HG03060 (cell line): Measurements from ENCODE around the gene LRRC27.

ENCODE experiments used
- ATAC-seq: cut with Tn5 transposase; IDR thresholded peaks from one replicate; pipeline ENCODE4 v1.9.1; 2021; ENCODE audit warnings: low read depth, moderate number of reproducible peaks; ENCODE audit not compliant: unreplicated experiment

The LRRC27 gene

DNA sequence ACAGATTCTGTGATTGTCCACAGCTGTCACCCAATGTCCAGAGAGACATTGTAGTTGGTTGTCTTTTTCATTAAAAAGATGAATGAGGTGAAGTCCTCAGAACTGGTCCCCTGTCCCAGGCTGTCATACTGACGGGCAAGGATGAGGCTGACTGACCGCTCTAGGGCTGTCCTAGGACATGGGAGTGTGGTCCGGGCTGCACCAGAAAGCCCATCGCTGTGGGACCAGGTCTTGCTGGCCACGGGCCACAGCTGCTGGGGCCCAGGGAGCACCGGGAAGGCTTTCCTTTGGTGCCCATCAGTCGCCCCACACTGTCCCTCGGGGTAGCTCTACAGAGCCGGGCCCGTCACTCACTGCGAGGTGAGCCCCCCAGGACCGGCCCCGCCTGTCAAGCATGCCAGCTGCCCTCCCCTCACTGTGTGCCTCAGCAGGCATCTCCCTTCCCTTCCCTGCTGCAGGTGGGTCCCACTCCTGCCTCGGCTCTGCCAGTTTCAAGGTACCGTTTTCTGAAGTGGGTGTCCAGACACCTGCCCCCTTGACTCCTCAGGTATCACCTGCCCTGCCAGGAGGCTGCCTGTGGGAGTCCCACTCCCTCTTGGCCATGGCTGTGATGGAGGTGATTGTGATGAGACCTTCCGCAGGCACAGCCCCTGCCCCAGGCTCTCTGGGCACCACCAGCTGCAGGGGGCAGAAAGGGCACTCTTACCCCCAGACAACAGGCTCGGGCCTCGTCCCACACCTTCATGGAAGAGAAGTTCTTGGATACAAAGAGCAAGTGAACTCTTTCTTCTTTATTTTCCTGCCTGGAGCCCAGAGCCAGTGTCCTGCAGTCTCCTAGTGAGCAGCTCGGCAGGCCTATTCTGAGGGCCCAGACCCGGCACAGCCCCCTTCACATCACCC lies 21.7 kb downstream of the LRRC27 start:
- ATAC-seq: no peak

DNA sequence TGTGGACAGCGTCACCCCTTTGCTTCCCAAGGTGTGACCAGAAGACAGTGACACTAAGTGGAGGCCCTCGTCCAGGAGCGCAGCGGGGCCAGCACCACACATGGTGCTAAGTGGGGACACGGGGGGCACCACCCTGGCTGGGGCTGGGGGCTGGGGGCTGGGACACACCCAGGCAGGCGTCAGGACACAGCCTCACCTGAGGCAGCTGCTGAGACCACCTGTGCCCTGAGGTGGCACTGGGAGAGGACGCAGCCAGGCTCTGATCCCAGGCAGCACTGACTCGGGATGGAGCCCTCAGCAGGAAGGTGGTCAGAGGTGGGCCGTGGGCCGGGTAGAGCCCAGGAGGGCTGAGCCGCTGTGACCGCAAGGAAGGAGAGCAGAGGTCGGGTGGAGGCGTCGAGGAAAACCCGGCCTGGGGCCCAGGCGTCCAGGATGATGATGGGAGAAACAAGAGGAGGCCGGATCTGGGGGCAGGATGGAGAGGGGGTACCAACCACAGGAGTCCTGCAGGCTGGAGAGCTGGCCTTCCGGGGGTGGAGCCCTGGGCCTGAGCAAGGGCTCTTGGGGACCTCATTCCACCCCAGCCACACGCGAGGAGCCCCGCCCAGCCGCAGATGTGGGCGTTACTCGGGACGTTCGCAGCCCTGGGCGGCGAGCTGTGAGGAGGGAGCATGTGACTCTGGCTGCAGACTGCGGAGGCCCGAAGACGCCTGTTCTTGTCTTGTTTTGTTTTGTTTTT lies 22.5 kb downstream of the LRRC27 start:
- ATAC-seq: no peak

DNA sequence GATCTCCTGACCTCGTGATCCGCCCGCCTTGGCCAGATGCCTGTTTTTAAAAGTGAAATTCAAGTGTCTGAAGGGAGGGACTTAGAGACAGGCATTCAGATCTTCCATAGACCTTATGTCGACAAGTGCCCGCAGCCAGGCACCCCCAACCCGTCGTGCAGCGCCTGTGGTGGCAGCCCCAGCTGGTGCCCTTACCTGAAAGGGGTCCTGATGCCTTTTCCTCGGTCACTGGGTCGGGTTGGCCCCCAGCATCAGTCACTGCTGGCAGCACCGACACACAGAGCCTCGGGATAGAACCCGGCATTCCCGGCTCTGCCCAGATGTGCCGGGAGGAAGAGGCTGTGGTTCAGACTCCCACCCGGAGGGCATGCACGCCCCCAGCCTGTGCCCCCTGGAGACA lies 23.3 kb downstream of the LRRC27 start:
- no peak for ATAC-seq

DNA sequence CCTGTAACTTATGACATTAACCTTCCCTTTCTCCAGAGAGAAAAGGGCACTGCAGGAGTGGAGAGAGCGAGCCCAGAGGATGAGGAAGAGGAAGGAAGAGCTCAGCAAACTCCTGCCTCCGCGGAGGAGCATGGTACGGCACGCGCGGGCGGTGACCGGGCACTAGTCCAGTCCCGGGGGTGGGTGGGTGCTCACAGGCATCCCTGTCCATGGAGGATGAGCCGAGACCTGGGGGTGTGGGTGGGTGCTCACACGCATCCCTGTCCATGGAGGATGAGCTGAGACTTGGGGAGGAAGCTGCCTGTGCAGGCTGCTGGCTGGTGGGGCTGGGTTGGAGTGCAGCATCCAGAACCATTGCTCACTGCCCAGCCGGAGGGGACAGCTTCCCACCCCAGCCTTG lies 23.8 kb downstream of the LRRC27 start:
- ATAC-seq: no peak

DNA sequence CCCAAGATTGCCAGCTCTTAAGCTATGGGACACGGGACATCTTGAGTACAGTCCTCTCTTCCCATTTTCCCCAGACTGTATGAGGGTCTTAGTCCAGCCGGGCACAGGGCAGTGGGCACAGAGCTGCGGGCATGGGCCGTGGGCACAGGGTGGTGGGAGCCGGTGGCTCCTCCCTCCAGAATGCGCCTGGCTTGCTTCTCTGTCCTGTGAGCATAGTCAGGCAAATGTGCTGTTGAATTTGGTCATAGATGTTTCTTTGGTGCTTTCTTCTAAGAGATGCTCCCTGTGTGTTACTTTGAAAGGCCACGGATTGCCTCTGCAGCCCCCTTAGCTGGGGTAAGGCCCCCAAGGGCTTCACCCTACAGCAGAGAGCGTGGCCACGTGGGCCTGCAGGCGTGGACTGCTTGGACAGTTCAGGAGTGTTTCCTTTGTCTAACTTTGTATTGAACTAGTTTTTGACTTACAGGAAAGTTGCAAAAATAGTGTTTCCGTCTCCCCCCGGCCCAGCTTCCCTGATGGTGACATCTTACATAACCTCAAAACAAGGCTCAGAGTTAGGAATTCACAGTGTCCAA lies 24.7 kb downstream of the LRRC27 start:
- ATAC-seq: no peak

DNA sequence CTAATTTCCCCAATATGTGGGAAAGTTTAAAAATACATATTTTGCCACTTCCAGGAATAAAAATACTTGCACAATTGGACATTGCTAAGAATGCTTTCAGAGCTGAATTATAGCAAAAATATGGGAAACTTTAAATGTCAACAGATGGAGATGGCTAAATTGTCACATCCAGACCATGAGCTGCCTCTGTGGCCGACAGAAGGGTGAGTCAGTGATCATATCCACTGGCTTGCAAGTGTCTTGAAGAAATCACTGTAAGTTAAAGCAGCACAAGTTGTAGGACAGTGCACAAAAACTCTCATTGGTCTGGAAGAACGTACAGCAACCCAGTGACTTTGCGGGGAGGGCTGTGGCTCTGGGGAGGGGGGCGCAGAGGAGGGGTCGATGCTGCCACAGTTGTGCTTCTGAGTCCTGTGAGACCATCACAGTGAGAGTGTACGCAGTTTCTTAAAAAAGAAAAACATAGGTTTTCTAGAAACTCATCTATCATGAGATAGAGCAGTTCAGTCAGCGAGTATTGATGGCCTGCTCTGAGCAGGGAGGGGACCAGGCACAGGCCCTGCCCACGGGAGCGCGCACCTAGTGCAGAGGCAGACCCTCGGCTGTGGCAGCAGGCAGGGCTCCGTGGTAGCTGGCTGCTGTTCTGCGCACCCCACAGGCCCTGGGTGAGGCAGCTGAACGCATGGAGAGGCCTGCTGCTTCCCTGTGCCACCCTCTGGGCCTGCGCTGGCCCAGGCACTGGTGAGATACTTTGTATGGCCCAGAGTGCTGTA lies 25.5 kb downstream of the LRRC27 start:
- ATAC-seq: no peak

DNA sequence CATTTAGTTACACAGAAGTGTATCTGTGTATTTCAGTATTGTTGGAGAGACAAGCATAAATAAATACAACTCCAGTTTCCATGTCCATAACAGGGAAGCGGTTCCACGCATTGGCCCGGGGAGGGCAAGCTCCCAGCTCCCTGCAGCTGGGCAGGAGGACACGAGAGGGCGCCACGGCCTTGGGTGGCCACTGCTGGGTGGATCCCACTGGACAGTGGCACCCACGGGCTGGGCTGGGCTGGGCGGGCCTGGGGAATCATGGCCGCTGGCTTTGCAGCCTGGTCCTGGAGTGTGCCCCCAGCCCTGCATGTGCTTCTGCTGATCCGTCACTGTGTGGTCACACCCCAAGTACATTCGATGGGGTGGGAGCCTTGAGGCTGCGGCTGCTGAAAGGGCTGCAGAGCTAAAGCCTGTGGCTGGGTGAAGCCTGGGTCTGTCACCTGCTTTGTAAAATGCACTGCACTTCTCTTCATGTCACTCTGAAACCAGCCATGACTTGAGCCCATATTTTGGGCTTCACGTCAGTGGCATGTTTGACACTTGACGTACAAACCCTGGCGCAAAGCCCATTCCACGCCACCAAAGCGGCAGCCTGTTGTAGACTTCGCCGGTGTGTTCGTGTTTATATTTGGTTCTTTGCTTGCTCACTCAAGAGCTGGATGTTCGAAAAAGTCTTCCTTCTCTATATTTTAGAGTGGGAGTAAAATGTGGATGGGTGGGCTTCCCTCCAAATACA lies 27.5 kb downstream of the LRRC27 start:
- ATAC-seq: no peak

DNA sequence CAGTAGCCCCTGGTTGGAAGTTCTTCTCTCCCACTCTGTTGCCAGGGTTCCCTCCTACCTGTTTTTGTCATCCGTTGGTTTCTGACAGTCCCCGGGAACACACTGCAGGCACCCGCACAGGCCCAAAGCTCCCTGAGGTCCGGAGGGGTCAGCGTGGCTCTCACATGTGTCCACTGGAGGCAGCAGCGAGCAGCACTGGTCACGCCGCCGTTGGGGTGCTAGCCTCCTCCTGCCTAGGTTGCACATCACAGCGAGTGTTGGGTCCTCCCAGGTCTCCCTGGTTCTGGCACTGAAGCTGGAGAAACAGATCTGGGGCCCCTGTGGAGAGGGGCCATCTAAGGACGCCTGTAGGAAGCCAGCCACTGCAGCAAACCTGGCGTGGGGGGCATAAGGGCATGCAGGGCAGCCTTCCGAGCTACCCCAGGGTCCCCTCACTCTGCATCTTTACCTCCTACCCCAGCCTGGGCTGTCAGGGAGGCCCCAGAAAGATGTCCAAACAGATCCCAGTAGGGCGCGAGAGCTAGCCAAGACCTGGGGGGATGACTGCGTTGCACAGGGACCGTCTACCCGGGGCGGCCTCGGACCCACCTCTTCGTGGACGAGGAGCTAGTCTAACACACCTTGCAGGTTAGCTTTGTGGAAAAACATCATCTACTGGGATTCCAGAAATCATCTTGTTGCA lies 28.9 kb downstream of the LRRC27 start:
- no peak for ATAC-seq

DNA sequence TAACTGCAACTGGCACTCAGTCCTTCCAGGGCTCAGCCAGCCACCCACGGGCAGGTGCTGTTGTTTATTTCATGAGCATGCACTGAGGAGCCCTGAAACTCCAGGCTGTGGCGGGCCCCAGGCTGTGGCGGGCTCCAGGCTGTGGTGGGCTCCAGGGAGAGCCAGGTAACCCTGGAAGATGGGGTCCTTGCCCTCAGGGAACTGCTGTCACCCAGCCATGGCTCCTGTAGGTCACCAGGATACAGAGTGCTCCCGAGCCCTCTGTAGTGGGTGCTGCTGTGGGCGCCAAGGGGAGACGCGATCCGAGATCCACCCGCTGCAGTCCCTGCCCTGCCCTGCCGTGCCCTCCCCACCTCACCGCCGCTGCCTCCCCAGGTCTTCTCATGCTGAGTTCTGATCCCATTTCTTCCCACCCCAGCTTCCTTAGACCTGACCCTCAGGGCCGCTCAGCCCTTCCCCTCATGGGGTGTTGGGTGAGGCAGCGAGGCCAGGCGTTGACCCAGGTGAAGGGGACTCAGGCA lies 29.6 kb downstream of the LRRC27 start:
- no peak for ATAC-seq

DNA sequence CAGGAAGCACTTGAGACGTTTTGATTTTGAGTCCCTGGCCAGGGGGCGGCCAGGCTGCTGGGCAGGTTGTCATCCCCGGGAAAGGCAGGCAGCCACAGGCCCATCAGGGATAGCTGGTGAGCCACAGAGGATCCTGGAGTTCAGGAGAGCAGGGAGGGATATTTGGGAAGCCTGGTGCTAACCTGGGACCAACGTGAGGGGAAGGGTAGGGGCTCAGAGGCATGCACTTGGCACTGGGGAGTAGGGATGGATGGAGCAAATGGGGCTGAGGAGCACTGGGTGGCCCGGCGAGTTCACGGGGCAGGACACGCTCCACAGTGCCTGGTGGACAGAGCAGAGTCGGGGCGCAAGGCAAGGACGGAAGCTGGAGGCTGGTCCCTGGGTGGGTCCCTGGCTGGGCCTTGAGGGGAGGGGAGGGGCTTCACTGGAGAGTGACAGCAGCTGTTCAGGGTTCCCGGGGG lies 30.2 kb downstream of the LRRC27 start:
- no peak for ATAC-seq

DNA sequence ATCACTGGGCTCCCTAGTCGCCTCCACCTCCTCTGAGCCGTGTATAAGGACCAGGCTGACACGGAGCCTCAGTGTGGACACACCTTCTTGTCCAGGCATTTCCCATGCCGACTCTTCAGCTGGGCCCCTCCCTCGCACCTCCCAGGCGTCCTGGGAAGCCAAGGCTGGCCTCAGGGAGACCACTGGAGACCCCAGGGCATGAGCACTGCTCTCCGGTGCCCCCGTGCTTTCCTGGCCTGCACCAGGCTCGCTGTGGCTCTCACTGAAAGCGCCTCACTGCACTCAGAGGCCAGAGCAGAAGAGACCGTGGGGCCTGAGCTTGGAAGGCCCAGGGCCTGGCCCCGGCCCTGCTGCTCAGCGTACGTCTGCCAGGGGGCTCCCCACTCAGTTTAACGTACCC lies 31.4 kb downstream of the LRRC27 start:
- no peak for ATAC-seq

DNA sequence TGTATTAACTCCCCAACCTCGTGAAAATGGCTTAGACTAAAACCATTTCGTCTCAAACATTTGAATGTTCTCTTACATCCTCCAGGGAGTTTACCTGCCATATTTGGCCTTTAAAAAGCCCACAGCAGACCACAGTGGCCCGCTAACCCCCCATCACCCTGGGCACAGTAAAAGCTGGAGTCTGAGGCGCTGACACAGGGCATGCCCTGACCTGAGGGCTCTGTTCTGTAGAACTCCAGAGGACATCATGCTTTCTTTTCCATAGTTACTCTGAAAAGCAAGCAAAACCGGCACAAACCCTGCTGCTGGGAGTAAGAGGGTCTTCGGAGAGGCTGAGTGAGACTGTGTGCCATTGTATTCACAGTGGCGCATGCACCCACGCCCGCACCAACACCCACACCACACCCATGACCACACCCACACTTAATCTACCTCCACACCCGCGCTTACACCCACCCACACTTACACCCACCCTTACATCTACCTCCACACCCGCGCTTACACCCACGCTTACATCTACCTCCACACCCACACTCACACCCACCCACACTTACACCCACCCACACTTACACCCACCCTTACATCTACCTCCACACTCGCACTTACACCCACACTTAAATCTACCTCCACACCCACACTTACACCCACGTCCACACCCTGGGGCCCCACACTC lies 32.1 kb downstream of the LRRC27 start:
- no peak for ATAC-seq

DNA sequence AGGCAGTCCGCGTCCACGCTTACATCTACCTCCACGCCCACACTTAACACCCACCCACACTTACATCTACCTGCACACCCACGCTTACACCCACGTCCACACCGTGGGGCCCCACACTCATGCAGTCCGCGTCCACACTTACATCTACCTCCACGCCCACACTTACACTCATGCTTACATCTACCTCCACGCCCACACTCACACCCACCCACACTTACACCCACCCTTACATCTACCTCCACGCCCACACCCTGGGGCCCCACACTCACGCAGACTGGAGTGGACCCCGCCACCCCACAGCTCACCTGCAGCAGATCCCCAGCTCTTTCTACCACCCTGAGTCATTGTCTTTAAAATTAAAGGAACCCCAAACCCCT lies 32.6 kb downstream of the LRRC27 start:
- no peak for ATAC-seq

DNA sequence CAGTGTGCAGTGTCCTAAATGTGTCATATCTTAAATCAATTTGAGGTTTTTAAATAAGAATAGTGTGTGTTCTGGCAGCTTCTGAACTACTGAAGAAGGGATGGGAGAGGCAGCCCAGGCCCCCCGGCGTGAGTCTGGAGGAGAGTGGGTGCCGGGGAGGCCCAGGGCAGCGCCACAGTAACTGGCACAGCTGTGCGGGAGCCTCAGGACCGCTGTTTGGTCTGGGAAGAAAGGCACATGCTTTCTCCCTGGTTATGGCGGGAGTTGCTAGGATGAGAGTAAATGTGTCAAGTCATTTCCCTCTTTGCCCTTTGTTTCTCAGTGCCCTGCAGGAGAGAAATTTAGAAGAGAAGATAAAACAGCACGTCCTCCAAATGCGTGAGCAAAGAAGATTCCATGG lies 33.1 kb downstream of the LRRC27 start:
- ATAC-seq: no peak

DNA sequence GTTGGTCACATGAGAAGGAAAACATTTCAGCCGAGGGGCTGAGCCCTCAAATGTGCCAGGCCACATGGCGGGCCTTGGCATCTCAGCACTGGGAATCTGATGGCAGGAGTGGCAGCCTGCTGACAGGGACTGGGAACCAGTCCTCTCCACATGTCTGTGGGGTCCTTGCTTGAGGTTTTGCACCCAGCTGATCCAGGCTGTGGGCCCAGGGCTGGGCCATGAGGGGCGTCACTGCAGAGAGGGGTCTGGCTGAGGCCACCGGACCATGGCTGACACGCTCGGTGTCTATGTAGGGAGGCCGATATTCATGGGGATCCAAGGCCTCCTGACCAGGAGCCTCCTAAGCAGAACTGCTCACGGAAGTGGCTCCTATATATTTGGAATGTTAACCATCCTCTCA lies 34.0 kb downstream of the LRRC27 start:
- ATAC-seq: no peak

DNA sequence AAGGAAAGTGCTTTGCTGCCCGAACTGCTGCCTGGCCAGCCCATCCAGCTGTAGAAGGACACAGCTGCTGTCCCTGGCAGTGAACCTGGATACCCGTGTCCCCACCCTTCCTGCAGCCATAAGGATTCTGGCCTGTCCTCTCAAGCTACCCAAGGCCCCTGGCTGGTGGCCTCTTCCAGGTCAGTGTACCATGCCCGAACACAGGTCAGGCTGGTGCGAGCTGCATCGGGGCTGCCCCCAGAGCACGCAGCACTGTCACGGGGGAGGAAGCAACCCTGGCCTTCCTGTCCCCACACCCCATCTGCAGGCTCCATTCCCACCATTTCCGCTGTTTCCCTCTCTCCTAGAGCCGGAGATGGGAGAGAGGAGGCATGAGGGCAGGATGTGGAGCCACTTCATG lies 34.5 kb downstream of the LRRC27 start:
- no peak for ATAC-seq

DNA sequence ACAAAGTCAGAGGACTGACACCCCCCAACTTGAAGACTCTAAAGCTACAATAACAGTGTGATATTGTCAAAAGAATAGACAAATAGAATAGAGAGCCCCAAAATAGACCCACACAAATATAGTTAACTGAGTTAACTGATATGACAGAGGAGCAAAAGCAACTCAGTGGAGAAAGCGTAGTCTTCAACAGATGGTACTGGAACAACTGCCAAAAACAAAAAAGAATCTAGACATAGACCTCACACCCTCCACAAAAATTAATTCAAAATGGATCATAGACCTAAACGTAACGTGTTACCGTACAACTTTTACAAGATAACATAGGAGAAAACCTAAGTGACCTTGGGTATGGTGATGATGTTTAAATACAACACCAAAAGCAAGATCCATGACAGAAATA lies 36.4 kb downstream of the LRRC27 start:
- no peak for ATAC-seq

DNA sequence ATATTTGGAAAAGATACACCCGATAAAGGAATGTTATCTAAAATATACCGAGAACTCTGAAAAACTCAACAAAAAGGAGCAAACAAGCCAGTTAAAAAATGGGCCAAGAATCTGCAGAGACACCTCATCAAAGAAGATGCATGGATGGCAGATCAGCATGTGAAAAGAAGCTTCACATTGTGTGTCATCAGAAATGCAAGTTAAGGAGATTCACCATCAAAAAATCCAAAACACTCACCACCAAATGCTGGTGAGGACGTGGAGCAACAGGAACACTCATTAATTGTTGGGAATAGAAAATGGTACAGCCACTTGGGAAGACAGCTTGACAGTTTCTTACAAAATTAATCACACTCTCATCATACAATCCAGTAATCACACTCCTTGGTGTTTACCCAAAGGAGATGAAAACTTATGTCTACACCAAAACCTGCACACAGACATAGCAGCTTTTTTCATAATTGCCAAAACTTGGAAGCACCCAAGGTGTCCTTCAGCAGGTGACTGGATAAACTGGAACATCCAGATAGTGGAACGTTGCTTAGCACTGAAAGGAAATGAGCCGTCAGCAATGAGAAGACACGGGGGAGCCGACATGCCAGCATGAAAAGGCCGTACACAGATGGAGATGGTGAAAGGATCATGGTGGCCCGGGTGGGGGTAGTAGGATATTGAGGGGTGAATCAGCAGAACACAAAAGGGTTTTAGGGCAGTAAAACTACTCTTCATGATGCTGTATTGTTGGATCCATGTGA lies 37.1 kb downstream of the LRRC27 start:
- ATAC-seq: no peak
